ENCODE measurements around the gene HAUS1.

GRCh38 chr18:46134920-46135675, 30.9 kb downstream of the HAUS1 start:
- TF ChIP-seq CTCF (IDR thresholded peaks at IDR 0.05; ENCODE audit: low read depth, low read length), result no peak
- no peak for TF ChIP-seq MAX (IDR thresholded peaks at IDR 0.05; ENCODE audit: low read depth, low read length)
